ENCODE data around the gene OBSL1. TPM values are rescaled to one million over a fixed set of nuclear protein-coding genes. Genes with fewer than 3 reads are reported as not detected.
A peak's percentile ranks its signal among the peaks of the same experiment; 100 is the strongest.

The OBSL1 gene
- total RNA-seq, 1 experiment from 2014 or later: not detected

GRCh38 chr2:219551441-219552381 is 19.6 kb downstream of the OBSL1 start:
- H3K4me3 ChIP-seq (ENCODE audit: low read length): no peak overlapping the region
- H3K36me3 ChIP-seq (ENCODE audit: insufficient read depth, low read length): no peaks in the 10 kb centered on the region
- H3K4me2 ChIP-seq (ENCODE audit: low read depth, low read length, poor library complexity, severe bottlenecking): no peak overlapping the region
- no peak overlapping the region for H3K9ac ChIP-seq (ENCODE audit: low read length)
- H4K20me1 ChIP-seq (ENCODE audit: insufficient read depth, low read depth, low read length): no peaks in the 10 kb centered on the region
- no peak for DNase-seq
- no peaks in the 10 kb centered on the region for H3K27me3 ChIP-seq (ENCODE audit: low read length)
- H3K4me1 ChIP-seq (ENCODE audit: low read length): no peaks in the 10 kb centered on the region
- no peak overlapping the region for H2AFZ ChIP-seq (ENCODE audit: low read length)
- H3K79me2 ChIP-seq (ENCODE audit: low read length): no peaks in the 10 kb centered on the region
- no peaks in the 10 kb centered on the region for H3K9me3 ChIP-seq (ENCODE audit: low read length)
- no peak overlapping the region for H3K27ac ChIP-seq (ENCODE audit: low read length)
- H3K9me2 ChIP-seq (replicated peaks; ENCODE audit: insufficient read depth, low read length): no peaks in the 10 kb centered on the region

- no peaks in the 10 kb centered on the region for H3K27me3 ChIP-seq (ENCODE audit: low read length)
- no peaks in the 10 kb centered on the region for H3K9me2 ChIP-seq (replicated peaks; ENCODE audit: insufficient read depth, low read length)
- H3K4me1 ChIP-seq (ENCODE audit: low read length): peaks cover 1% of the 10 kb centered on the region
- no peak overlapping the region for H3K4me3 ChIP-seq (ENCODE audit: low read length)
- H3K9ac ChIP-seq (ENCODE audit: low read length): no peak overlapping the region
- no peak overlapping the region for H3K27ac ChIP-seq (ENCODE audit: low read length)
- H4K20me1 ChIP-seq (ENCODE audit: insufficient read depth, low read depth, low read length): 0 out of 2 replicates have a peak, but pooled peaks cover 1% of the 10 kb centered on the region
- no peak overlapping the region for H2AFZ ChIP-seq (ENCODE audit: low read length)
- H3K36me3 ChIP-seq (ENCODE audit: insufficient read depth, low read length): no peaks in the 10 kb centered on the region
- no peaks in the 10 kb centered on the region for H3K79me2 ChIP-seq (ENCODE audit: low read length)
- DNase-seq: no peak
- no peaks in the 10 kb centered on the region for H3K9me3 ChIP-seq (ENCODE audit: low read length)
- H3K4me2 ChIP-seq (ENCODE audit: low read depth, low read length, poor library complexity, severe bottlenecking): no peak overlapping the region
Measured at GRCh38 chr2:219549619-219550018, 21.7 kb downstream of the OBSL1 start.

GRCh38 chr2:219548990-219549389 is 22.3 kb downstream of the OBSL1 start:
- no peak overlapping the region for H3K27ac ChIP-seq (ENCODE audit: low read length)
- no peak overlapping the region for H3K9ac ChIP-seq (ENCODE audit: low read length)
- H3K9me3 ChIP-seq (ENCODE audit: low read length): no peaks in the 10 kb centered on the region
- no peak overlapping the region for H3K4me2 ChIP-seq (ENCODE audit: low read depth, low read length, poor library complexity, severe bottlenecking)
- H3K79me2 ChIP-seq (ENCODE audit: low read length): no peaks in the 10 kb centered on the region
- H3K4me3 ChIP-seq (ENCODE audit: low read length): no peak overlapping the region
- H4K20me1 ChIP-seq (ENCODE audit: insufficient read depth, low read depth, low read length): 0 out of 2 replicates have a peak, but pooled peaks cover 3% of the 10 kb centered on the region
- peaks cover 8% of the 10 kb centered on the region for H3K4me1 ChIP-seq (ENCODE audit: low read length)
- H3K36me3 ChIP-seq (ENCODE audit: insufficient read depth, low read length): no peaks in the 10 kb centered on the region
- no peaks in the 10 kb centered on the region for H3K27me3 ChIP-seq (ENCODE audit: low read length)
- no peak overlapping the region for H2AFZ ChIP-seq (ENCODE audit: low read length)
- H3K9me2 ChIP-seq (replicated peaks; ENCODE audit: insufficient read depth, low read length): no peaks in the 10 kb centered on the region
- no peak for DNase-seq

GRCh38 chr2:219547621-219548020 is 23.7 kb downstream of the OBSL1 start:
- Histone ChIP-seq H3K9me2 (replicated peaks; ENCODE audit: insufficient read depth, low read length) (no peaks in the 10 kb centered on the region), H3K4me2 (ENCODE audit: low read depth, low read length, poor library complexity, severe bottlenecking) (no peak overlapping the region), H3K4me3 (ENCODE audit: low read length) (no peak overlapping the region)

GRCh38 chr2:219545943-219546352 is 25.4 kb downstream of the OBSL1 start:
- Histone ChIP-seq H3K27me3 (ENCODE audit: low read length) (no peaks in the 10 kb centered on the region), H3K4me3 (ENCODE audit: low read length) (no peak overlapping the region), H3K79me2 (ENCODE audit: low read length) (peaks cover 9% of the 10 kb centered on the region), H3K36me3 (ENCODE audit: insufficient read depth, low read length) (peaks cover 4% of the 10 kb centered on the region; the same call in 1 of the 2 replicates), H4K20me1 (ENCODE audit: insufficient read depth, low read depth, low read length) (peaks cover 10% of the 10 kb centered on the region), H3K4me2 (ENCODE audit: low read depth, low read length, poor library complexity, severe bottlenecking) (no peak overlapping the region), H3K9me3 (ENCODE audit: low read length) (no peaks in the 10 kb centered on the region), H3K27ac (ENCODE audit: low read length) (no peak overlapping the region), H3K4me1 (ENCODE audit: low read length) (peaks cover 23% of the 10 kb centered on the region), H3K9me2 (replicated peaks; ENCODE audit: insufficient read depth, low read length) (no peaks in the 10 kb centered on the region), H3K9ac (ENCODE audit: low read length) (no peak overlapping the region), H2AFZ (ENCODE audit: low read length) (no peak overlapping the region)
- DNase-seq: no peak

More at GRCh38 chr2:219547621-219548020, 23.7 kb downstream of the OBSL1 start:
- H3K79me2 ChIP-seq (ENCODE audit: low read length): peaks cover 2% of the 10 kb centered on the region; the same call in 1 of the 2 replicates
- peaks cover 5% of the 10 kb centered on the region for H4K20me1 ChIP-seq (ENCODE audit: insufficient read depth, low read depth, low read length)
- no peak overlapping the region for H2AFZ ChIP-seq (ENCODE audit: low read length)
- no peaks in the 10 kb centered on the region for H3K27me3 ChIP-seq (ENCODE audit: low read length)
- H3K9me3 ChIP-seq (ENCODE audit: low read length): no peaks in the 10 kb centered on the region
- no peak for DNase-seq
- no peak overlapping the region for H3K9ac ChIP-seq (ENCODE audit: low read length)
- H3K27ac ChIP-seq (ENCODE audit: low read length): no peak overlapping the region
- peaks cover 10% of the 10 kb centered on the region for H3K4me1 ChIP-seq (ENCODE audit: low read length)
- no peaks in the 10 kb centered on the region for H3K36me3 ChIP-seq (ENCODE audit: insufficient read depth, low read length)

- Histone ChIP-seq H4K20me1 (ENCODE audit: insufficient read depth, low read depth, low read length) (peaks cover 10% of the 10 kb centered on the region), H3K79me2 (ENCODE audit: low read length) (peaks cover 9% of the 10 kb centered on the region), H3K4me1 (ENCODE audit: low read length) (peaks cover 23% of the 10 kb centered on the region), H3K9me3 (ENCODE audit: low read length) (no peaks in the 10 kb centered on the region), H3K9ac (ENCODE audit: low read length) (no peak overlapping the region), H3K9me2 (replicated peaks; ENCODE audit: insufficient read depth, low read length) (no peaks in the 10 kb centered on the region), H2AFZ (ENCODE audit: low read length) (no peak overlapping the region), H3K4me3 (ENCODE audit: low read length) (no peak overlapping the region), H3K27ac (ENCODE audit: low read length) (no peak overlapping the region), H3K36me3 (ENCODE audit: insufficient read depth, low read length) (peaks cover 9% of the 10 kb centered on the region; the same call in 1 of the 2 replicates), H3K4me2 (ENCODE audit: low read depth, low read length, poor library complexity, severe bottlenecking) (no peak overlapping the region), H3K27me3 (ENCODE audit: low read length) (no peaks in the 10 kb centered on the region)
- DNase-seq: no peak
Measured at GRCh38 chr2:219545295-219545942, 25.9 kb downstream of the OBSL1 start.

GRCh38 chr2:219544567-219544966 is 26.8 kb downstream of the OBSL1 start:
- Histone ChIP-seq H3K27me3 (ENCODE audit: low read length) (no peaks in the 10 kb centered on the region), H3K9ac (ENCODE audit: low read length) (peak overlapping the region; percentile 63), H3K4me3 (ENCODE audit: low read length) (peak overlapping the region; percentile 71; the same call in 1 of the 2 replicates)

More at GRCh38 chr2:219544567-219544966, 26.8 kb downstream of the OBSL1 start:
- Histone ChIP-seq H3K4me2 (ENCODE audit: low read depth, low read length, poor library complexity, severe bottlenecking) (peak overlapping the region; percentile 98), H3K9me3 (ENCODE audit: low read length) (no peaks in the 10 kb centered on the region), H2AFZ (ENCODE audit: low read length) (no peak overlapping the region), H4K20me1 (ENCODE audit: insufficient read depth, low read depth, low read length) (peaks cover 10% of the 10 kb centered on the region), H3K9me2 (replicated peaks; ENCODE audit: insufficient read depth, low read length) (no peaks in the 10 kb centered on the region), H3K27ac (ENCODE audit: low read length) (no peak overlapping the region), H3K36me3 (ENCODE audit: insufficient read depth, low read length) (peaks cover 9% of the 10 kb centered on the region; the same call in 1 of the 2 replicates), H3K4me1 (ENCODE audit: low read length) (peaks cover 23% of the 10 kb centered on the region), H3K79me2 (ENCODE audit: low read length) (peaks cover 9% of the 10 kb centered on the region)
- no peak for DNase-seq

All from Karpas-422 (cell line).